Activated CD8-positive, alpha-beta T cell treated with anti-CD3 and anti-CD28 coated beads for 36 hours (primary cell): ENCODE measurements around the gene PRKAR1A. TPM values are rescaled to one million over a fixed set of nuclear protein-coding genes. Genes with fewer than 3 reads are reported as not detected.

Experiments
- ATAC-seq: fragments of 200-7000 bp; cut with Tn5 transposase; one replicate; pipeline ENCODE4 v1.10.0; 2021; ENCODE audit warnings: mild to moderate bottlenecking, moderate library complexity
- CTCF ChIA-PET: fragments of 350-600 bp; sonication (Branson Sonifier 250); formaldehyde crosslinking; loops from one replicate; lab custom pipeline; 2021; ENCODE audit warnings: antibody characterized with exemption; lab: Charles Lee
- POLR2A ChIA-PET: fragments of 350-600 bp; sonication (Branson Sonifier 250); formaldehyde crosslinking; loops from one replicate; lab custom pipeline; 2021; ENCODE audit warnings: antibody characterized with exemption; lab: Charles Lee
- DNase-seq: peaks from one replicate; pipeline ENCODE4 v3.0.0-alpha.2; 2020
- H3K27ac Mint-ChIP-seq: one replicate; pipeline ENCODE4 v1.8.0; 2021; ENCODE audit warnings: mild to moderate bottlenecking, mixed read lengths
- H3K27me3 Mint-ChIP-seq: one replicate; pipeline ENCODE4 v1.8.0; 2021; ENCODE audit warnings: mixed read lengths
- H3K36me3 Mint-ChIP-seq: one replicate; pipeline ENCODE4 v1.8.0; 2021; ENCODE audit warnings: low read depth, mixed read lengths
- H3K4me1 Mint-ChIP-seq: one replicate; pipeline ENCODE4 v1.8.0; 2021; ENCODE audit warnings: low read depth, mixed read lengths
- H3K4me3 Mint-ChIP-seq: one replicate; pipeline ENCODE4 v1.8.0; 2021; ENCODE audit warnings: mild to moderate bottlenecking, moderate library complexity, mixed read lengths
- H3K9me3 Mint-ChIP-seq: one replicate; pipeline ENCODE4 v1.8.0; 2021; ENCODE audit warnings: mixed read lengths
- CTCF ChIP-seq: fragments of 200-600 bp; IDR thresholded peaks from one replicate; pipeline ENCODE4 v1.8.0; 2022; ENCODE audit warnings: antibody characterized with exemption, mild to moderate bottlenecking
- intact Hi-C: fragments of 100-400 bp; cut with micrococcal nuclease; formaldehyde crosslinking; loops from one replicate; pipeline ENCODE4 v1.10.0; 2022
- total RNA-seq, 2 experiments: library from RNA; stranded (reverse); gene quantifications; one replicate each; pipeline ENCODE4 v1.2.3, GENCODE V29; 2021

PRKAR1A gene
- total RNA-seq, 2 experiments from 2014 or later = 157 to 168 TPM

GRCh38 chr17:68499587-68499986, 12.6 kb upstream of the PRKAR1A start:
- H3K27ac Mint-ChIP-seq = no peak overlapping the region
- H3K4me3 Mint-ChIP-seq = no peak overlapping the region
- CTCF ChIA-PET = no interaction called here
- H3K27me3 Mint-ChIP-seq = peaks cover 6% of the 10 kb centered on the region
- no peak for ATAC-seq
- POLR2A ChIA-PET = no interaction called here
- intact Hi-C loops = no loop called here
- no peaks in the 10 kb centered on the region for H3K36me3 Mint-ChIP-seq
- peaks cover 17% of the 10 kb centered on the region for H3K4me1 Mint-ChIP-seq
- H3K9me3 Mint-ChIP-seq = peaks cover 4% of the 10 kb centered on the region
- no peak for DNase-seq
- TF ChIP-seq CTCF = no peak

DNA sequence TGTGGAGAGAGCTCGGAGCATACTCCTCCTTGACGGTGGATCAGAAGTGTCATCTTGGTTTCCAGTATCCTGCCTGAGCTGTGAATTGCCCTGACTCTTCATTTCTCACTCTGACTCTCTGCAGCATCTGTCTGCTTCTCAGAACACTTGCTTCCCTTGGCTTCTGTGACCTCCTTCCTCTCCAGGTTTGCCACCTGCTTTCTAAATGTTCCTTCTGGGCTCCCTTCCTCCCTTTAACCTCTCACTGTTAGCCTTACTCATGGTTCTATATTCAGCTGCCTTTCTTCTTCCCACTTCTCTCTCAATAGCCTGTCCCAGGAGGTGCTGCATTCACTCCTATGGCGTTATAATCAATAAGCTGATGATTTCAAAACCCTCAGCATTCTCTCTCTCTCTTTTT, 11.2 kb upstream of the PRKAR1A start:
- H3K27me3 Mint-ChIP-seq = peaks cover 6% of the 10 kb centered on the region
- ChIA-PET CTCF (interaction anchor here (1.2 kb wide), 1 partner anchor 37 kb away, joined by 3 read pairs; no protein-coding TSS in a partner anchor), POLR2A (interaction anchor here (0.9 to 1.0 kb wide), 2 partner anchors 10 to 13 kb away, joined by 3 to 4 read pairs; no protein-coding TSS in a partner anchor)
- peaks cover 17% of the 10 kb centered on the region for H3K4me1 Mint-ChIP-seq
- peaks cover 4% of the 10 kb centered on the region for H3K9me3 Mint-ChIP-seq
- intact Hi-C loops = no loop called here
- no peak overlapping the region for H3K4me3 Mint-ChIP-seq
- ATAC-seq (no peak), DNase-seq (no peak)
- no peak for TF ChIP-seq CTCF
- H3K36me3 Mint-ChIP-seq = no peaks in the 10 kb centered on the region
- no peak overlapping the region for H3K27ac Mint-ChIP-seq

- TF ChIP-seq CTCF = no peak
- Mint-ChIP-seq H3K36me3 (no peaks in the 10 kb centered on the region), H3K4me1 (peaks cover 25% of the 10 kb centered on the region), H3K27me3 (peaks cover 4% of the 10 kb centered on the region), H3K27ac (no peak overlapping the region), H3K4me3 (no peak overlapping the region), H3K9me3 (no peaks in the 10 kb centered on the region)
- ATAC-seq = no peak
- intact Hi-C loops = no loop called here
- CTCF ChIA-PET = interaction anchor here (1.1 kb wide), 1 partner anchor 20 kb away, joined by 3 read pairs; no protein-coding TSS in a partner anchor
- POLR2A ChIA-PET = interaction anchor here (0.6 kb wide), 1 partner anchor 35 kb away, joined by 3 read pairs; no protein-coding TSS in a partner anchor
- DNase-seq = no peak
These were observed 6.3 kb upstream of the PRKAR1A start for GRCh38 chr17:68505951-68506350.

GRCh38 chr17:68507576-68507975, 4.7 kb upstream of the PRKAR1A start:
- intact Hi-C loops = no loop called here
- Mint-ChIP-seq H3K4me1 (peaks cover 30% of the 10 kb centered on the region), H3K4me3 (no peak overlapping the region), H3K36me3 (no peaks in the 10 kb centered on the region), H3K27ac (no peak overlapping the region), H3K27me3 (no peaks in the 10 kb centered on the region), H3K9me3 (no peaks in the 10 kb centered on the region)
- no peak for ATAC-seq
- CTCF ChIA-PET = interaction anchor here (0.9 kb wide), 1 partner anchor 10 kb away, joined by 4 read pairs; no protein-coding TSS in a partner anchor
- no peak for TF ChIP-seq CTCF
- POLR2A ChIA-PET = no interaction called here
- DNase-seq = no peak

- no peak overlapping the region for H3K4me3 Mint-ChIP-seq
- H3K27me3 Mint-ChIP-seq = no peaks in the 10 kb centered on the region
- H3K27ac Mint-ChIP-seq = no peak overlapping the region
- ChIA-PET POLR2A (interaction anchor here (1.5 kb wide), 1 partner anchor 20 kb away, joined by 4 read pairs; no protein-coding TSS in a partner anchor), CTCF (interaction anchor here (0.7 kb wide), 1 partner anchor 43 kb away, joined by 5 read pairs; no protein-coding TSS in a partner anchor)
- peaks cover 12% of the 10 kb centered on the region for H3K36me3 Mint-ChIP-seq
- no peak for TF ChIP-seq CTCF
- DNase-seq (peak; percentile 28), ATAC-seq (no peak)
- H3K9me3 Mint-ChIP-seq = no peaks in the 10 kb centered on the region
- intact Hi-C loops = no loop called here
- H3K4me1 Mint-ChIP-seq = peaks cover 42% of the 10 kb centered on the region
These were observed 2.8 kb upstream of the PRKAR1A start for GRCh38 chr17:68509141-68510057.
